Activated CD4-positive, alpha-beta T cell treated with anti-CD3 and anti-CD28 coated beads, Interleukin-2, amount 50 U/mL, for 1 hour (primary cell): ENCODE data around the gene CYP4F12.
A peak's percentile ranks its signal among the peaks of the same experiment; 100 is the strongest.
"Not testable (repeated sequence)": the region's sequence is repeated elsewhere in the genome, so short reads cannot be mapped to it uniquely, and the experiment has no call there.

Source experiments
- DNase-seq: peaks from one replicate; pipeline ENCODE4 v3.0.0-alpha.2; 2020

CYP4F12 gene

DNA sequence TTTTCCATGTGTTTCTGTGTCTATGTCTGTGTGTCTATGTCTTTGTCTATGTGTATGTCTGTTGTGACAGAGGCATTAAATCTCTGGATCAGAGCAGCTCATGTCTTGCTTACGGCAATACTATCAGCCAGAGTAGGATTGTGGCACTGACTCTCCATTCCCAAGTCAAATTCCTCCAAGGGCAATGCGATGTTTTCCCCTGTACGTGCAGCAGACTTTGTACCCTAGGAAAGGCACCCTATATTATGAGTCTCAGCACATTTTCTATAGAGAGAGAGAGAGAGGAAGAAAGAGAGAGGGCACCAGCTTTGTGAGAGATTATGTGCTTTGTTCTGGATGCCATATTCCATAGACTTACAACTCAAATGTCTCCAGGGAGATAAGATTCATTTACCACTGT, 21.1 kb upstream of the CYP4F12 start:
- no peak for DNase-seq

DNA sequence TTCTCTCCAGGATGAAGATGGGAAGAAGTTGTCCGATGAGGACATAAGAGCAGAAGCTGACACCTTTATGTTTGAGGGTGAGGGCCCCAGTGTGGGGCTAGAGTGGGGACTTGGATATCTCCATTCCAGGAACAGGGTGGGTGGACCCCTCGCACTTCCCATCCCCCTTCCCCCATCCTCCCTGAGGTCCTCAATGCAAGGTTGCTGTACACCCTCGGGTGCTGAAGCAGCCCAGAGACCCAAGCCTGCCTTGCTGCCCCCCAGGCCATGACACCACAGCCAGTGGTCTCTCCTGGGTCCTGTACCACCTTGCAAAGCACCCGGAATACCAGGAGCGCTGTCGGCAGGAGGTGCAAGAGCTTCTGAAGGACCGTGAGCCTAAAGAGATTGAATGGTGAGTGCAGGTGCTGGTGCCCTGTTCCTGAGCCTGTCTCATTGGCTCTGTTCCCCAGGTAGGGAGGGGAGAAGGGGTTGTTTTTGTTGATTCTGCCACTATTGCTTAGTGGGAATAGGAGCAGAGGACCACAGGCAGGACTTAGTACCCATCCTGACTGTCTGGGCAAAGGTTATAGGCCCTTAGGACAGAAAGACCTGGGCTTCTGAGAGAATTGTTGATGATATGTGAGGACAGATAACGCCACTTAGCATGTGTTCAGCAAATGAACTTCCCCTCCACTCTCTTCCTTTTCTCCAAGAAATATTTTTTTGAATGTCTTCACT, 20.2 kb upstream of the CYP4F12 start:
- DNase-seq: no peak

DNA sequence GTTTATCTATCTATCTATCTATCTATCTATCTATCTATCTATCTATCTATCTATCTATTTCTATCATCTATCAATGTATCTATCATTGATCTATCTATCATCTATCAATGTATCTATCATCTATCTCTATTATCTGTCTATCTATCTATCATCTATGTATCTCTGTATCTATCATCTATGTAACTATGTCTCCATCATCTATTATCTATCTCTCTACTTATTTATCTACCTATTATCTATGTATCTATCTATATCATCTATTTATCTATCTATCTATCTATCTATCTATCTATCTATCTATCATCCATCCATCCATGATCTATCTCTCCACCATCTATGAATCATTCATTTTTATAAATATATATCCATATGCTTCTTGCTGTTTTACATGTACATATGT, 16.4 kb upstream of the CYP4F12 start:
- no peak for DNase-seq

DNA sequence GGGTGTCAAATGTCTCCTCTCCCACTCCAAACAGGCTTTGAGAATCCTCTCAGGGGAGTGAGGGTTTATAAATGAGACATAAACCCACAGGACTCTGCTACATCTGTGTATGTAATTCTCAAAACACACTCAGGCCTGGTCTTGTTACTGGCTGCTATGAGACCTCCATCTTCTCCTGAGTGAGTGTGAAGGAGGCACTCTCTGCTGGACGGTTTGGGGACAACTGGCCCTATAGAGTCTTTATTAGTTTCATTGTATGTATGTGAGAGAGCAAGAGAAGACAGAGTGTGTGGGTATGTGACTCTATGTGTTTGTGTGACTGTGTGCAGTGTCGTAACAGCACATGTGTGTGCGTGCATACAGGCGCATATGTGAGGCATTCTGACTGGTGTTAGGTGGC, 9.6 kb upstream of the CYP4F12 start:
- DNase-seq: no peak

DNA sequence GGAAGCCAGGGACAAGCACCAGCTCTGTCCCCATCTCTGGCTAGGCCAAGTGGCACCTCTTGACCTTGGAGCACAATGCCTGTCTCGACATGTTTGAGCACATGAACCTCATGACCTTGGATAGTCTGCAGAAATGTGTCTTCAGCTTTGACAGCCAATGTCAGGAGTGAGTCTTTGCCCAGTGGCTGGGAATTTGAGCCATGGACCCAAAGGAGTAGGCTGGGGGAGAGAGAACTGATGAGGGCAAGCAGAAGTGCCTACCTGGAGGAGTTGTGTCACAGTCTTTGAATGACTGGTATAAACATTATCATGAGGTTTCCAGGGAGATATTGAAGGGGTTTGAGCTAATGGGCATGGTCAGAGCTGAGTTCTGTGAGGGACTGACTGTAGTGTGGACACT, 6.7 kb upstream of the CYP4F12 start:
- DNase-seq: no peak

DNA sequence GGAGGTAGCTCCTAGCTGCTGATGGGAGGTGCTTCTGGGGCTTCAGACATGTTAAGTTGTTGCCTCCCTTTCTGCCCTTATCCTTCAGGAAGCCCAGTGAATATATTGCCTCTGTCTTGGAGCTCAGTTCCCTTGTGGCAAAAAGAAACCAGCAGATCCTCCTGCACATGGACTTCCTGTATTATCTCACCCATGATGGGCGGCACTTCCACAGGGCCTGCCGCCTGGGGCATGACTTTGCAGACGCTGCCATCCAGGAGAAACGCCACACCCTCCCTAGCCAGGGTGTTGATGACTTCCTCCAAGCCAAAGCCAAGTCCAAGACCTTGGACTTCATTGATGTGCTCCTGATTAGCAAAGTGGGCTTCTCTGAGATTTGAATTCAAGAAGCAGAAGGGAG, 6.0 kb upstream of the CYP4F12 start:
- no peak for DNase-seq

DNA sequence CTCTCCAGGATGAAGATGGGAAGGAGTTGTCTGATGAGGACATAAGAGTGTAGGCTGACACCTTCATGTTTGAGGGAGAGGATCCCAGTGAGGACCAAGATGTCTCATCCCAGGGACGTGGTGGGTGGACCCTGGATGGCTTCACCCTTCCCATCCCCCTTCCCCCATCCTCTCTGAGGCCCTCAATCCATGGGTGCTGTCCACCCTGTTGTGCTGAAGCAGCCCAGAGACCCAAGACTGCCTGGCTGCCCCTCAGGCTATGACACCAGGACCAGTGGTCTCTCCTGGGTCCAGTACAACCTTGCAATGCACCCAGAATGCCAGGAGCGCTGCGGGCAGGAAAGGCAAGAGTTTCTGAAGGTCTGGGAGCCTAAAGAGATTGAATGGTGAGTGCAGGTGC, 3.4 kb upstream of the CYP4F12 start:
- no peak for DNase-seq

DNA sequence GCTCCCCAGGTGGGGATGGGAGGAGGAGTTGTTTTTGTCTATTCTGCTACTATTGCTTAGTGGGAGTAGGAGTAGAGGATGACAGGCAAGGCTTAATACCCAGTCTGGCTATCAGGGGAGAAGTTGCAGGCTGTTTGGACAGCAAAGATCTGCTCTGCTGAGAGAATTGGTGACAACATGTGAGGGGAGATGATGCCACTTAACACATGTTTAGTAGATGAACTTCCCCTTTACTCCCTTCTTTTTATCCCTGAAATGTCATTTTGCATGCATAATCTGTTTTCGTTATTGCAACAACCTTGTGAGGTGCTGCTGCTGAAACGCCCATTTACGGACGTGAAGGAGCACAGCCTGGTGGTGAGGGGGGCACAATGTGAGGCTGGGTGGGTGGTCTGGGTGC, 3.0 kb upstream of the CYP4F12 start:
- no peak for DNase-seq

DNA sequence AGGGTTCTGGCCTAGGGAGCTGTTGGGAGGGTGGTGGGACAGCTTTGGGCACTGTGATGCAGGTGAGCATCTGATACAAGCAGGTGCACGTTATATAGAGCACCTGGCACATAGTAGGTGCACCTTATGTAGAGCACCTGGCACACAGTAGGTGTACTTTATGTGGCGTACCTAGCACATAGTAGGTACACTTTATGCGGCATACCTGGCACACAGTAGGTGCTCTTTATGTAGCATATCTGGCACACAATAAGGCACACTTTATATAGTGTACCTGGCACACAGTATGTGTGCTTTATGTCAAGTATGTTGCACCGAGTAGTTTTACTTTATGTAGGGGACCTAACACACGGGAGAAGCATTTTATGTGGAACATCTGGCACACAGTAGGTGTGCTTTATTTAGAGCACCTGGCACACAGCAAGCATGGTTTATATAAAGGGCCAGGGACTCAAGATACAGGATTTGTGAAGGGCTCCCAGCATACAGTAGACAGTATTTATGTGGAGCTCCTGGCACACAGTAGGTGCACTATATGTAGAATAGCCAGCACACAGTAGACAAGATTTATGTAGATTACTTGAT, 1.6 kb upstream of the CYP4F12 start:
- no peak for DNase-seq

DNA sequence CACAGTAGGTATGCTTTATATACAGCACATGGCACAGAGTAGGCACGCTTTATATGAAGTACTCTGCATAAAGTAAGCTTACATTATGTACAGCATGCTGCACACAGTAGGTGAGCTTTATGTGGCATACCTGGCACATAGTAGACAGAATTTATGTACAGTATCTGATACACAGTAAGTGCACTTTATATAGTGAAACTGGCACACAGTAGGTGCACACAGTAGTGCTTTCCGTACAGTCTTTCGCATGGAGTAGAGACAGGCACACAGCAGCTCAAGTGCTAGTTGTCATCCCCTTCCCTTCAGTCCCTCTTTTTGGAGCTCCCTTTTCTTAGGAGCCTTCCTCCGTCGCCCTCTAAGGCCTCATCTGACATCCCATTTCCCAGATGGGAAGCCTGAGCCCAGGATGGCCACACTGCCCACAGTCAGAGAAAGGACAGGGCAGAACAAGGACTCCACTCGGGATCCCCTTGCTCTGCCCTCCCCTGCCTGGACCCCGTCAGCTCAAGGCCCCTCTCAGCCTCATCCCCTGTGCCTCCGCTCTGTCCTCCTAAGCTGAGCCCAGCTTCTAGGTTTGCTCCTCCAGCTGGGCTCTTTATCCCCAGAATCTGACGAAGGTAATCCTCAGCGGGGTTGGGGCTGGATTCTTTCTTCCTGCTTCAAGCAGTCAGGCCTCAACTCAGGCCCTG, 852 bp upstream of the CYP4F12 start:
- DNase-seq: no peak

DNA sequence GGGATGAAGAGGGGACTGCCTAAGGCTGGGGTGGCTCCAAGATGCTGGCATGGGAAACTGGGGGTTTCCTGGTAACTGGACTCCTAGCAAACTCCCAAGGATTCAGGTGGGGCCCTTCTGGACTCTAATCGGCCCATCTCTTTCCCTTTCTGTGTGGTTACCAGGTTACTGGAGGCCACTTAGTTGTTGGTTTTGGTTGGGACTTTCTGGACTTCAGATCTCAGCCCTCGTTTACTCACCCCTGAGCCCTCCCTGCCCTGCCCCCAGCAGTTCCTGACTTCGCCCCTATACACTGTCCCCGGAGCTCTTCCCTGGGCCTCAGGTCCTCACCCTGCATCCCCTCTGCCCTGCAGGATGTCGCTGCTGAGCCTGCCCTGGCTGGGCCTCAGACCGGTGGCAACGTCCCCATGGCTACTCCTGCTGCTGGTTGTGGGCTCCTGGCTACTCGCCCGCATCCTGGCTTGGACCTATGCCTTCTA, 328 bp downstream of the CYP4F12 start:
- no peak for DNase-seq

DNA sequence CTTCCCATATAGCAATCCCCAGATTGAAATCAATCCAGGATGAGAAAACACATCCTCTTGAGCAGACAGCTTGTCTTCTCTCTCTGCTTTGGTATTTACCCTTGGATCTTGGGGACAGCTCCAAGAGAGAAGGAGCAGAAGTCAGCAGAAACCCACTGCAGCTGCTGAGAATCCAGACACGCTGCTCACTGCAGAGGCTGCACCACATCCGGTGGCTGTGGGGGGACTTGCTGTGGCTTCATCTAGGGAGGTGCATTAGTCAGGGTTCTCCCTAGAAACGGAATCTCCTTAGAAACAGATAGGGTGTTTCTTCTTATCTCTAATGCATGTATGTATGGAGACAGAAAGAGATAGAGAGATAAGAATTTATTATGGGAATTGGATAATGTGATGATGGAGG, 2.7 kb downstream of the CYP4F12 start:
- DNase-seq: no peak

DNA sequence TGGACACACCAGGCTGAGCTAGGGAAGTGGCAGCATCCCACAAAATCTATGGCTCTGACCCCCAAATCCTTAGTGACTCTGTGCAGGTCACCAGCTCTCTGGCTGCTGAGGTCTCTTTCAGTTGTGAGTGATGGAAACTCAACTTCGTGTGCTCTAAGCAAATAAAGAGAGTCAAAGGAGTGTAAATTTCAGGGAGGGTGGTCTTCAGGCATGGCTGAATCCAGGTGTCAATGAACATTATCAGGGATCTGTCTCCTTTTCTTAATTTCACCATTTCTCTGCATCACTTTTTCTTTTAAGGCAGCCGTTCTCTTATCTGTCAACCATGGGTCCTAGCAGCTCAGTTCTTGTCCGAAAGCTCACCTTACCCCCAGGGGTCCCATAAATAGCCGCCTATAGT, 6.2 kb downstream of the CYP4F12 start:
- DNase-seq: no peak

DNA sequence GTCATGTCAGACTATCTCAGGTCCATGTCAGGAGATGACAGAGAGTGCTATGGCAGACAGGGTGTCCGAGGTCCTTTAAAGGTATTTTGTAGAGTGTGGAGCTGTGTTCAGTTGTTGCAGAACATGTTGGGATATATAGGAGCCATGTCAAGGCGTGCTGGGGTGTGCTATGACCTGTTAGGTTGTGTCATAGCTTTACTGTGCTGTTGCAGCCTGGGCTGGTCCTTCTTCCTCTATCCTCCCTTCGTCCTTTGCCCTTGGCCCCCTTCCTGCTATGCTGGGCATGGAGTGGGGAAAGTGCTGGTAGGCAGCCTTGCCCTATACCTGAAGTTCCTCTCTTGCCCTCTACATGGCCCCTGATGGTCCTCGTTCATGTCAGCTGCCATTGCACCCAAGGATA, 7.0 kb downstream of the CYP4F12 start:
- DNase-seq: not testable (repeated sequence)

DNA sequence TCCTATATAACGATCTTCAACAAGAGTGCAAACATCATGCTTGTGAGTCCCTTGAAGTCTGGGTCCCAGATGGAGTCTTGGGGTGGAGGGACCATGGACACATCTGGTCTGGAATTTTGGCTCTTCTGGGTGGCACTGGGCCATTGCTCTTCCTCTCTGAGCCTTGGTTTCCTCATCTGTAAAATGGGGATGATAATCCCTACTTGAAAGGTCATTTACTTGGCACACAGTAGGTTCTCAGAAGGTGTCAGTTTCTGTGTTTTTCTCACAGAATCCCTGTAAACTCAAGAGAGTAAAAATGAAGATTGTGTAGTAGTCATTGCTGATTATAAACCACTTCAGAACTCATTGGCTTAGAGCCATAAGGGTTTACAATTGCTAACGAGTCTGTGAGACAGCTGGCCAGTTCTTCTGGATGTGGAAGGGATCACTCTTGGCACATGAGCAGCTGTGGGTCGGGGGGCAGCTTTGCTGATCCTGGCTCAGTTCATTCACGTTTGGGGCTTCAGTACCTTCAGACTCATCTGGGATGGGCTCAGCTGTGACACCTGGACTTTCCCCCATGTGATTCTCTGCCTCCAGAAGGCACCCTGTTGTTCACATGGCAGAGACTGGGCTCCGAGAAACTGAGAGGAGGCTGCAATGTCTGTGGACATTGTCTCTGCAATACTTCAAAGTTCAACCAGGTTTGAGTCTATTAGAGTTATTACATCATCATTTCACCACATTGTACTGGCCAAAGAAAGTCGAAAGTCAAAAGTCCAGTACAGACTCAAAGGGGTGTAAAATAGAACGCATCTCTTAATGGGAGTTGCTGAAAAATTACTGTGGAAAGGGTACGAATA, 7.8 kb downstream of the CYP4F12 start:
- DNase-seq: no peak

DNA sequence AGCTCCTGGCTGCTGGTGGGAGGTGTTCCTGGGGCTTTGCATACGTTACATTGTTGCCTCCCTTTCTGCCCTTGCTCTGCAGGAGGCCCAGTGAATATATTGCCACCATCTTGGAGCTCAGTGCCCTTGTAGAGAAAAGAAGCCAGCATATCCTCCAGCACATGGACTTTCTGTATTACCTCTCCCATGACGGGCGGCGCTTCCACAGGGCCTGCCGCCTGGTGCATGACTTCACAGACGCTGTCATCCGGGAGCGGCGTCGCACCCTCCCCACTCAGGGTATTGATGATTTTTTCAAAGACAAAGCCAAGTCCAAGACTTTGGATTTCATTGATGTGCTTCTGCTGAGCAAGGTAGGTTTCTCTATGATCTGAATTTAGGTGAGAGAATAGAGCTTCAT, 10.5 kb downstream of the CYP4F12 start:
- DNase-seq: no peak

DNA sequence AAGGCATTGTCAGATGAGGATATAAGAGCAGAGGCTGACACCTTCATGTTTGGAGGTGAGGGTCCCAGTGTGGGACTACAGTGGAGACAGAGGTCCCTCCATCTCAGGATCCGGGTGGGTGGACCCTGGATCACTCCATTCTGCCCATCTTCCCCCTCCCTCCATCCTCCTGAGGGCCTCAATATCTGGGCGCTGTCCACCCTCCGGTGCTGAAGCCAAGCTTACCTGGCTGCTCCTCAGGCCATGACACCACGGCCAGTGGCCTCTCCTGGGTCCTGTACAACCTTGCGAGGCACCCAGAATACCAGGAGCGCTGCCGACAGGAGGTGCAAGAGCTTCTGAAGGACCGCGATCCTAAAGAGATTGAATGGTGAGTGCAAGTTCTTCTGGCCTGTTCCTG, 11.9 kb downstream of the CYP4F12 start:
- no peak for DNase-seq

DNA sequence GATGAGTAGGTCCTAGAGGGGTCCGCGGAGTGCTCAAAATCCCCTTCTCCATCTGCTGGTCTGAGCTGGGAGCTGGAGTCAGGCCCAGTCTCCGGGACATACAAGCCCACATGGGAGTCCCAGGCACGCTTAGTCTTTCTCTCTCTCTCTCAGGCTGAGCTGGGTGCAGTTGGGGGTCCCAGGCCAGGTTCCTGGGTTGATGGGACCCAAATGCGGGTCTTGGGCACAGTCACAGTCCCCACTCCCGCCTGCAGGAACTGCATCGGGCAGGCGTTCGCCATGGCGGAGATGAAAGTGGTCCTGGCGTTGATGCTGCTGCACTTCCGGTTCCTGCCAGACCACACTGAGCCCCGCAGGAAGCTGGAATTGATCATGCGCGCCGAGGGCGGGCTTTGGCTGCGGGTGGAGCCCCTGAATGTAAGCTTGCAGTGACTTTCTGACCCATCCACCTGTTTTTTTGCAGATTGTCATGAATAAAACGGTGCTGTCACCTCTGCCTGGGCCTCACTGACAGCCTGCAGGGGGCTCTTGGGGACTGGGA, 23.8 kb downstream of the CYP4F12 start:
- no peak for DNase-seq

DNA sequence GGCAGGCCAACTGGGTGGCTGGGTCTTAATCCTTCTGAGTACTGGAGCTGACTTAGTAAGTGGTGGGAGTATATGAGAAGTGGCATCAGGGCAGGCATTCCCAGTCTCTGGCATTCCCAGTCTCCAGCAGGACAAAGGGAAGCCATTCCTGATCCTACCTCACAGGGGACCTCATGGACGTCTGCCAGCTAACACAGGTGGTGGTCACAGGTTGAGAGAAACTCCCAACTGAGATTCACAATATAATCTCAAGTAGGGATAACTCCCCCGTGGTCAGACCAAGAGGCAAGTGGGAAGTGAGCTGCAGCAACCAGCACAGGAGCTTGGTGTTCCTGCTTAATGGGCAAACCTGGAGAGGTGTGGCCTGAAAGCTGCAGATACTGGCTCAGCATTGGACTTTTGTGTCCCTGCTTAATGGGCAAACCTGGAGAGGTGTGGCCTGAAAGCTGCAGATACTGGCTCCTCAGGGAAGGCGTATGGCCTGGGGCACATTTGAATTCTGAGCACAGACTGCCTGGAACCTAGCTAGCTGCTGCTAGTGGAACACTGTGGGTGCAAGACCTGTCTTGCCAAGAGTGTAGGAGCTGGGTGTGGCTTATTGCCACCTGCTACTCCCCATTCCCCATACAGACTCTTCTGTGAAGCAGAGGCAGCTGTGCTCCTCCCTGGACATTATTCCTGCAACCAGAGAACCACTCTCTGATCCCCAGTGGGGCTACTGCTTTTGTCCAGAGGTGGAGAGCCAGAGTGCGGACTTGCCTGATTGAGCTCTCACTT, 29.1 kb downstream of the CYP4F12 start:
- DNase-seq: no peak

DNA sequence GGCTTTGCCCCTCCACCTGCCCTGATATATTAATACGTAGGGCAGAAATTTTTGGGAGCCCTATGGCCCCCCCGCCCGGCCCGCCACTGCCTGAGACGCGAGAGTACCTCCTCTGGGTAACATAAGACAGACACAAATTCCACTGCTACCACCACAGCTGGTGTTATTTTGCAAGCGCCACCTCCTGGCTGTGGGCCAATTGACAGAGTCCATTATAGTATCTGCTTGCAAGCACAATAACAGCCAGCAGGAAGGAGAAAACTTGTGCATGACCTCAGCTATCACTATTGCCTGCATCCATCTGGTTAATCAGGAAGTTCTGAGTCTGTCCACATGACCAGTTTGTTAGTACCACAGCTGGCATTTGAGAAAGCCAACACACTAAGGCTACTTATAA, 29.6 kb downstream of the CYP4F12 start:
- DNase-seq: peak; percentile 18

DNA sequence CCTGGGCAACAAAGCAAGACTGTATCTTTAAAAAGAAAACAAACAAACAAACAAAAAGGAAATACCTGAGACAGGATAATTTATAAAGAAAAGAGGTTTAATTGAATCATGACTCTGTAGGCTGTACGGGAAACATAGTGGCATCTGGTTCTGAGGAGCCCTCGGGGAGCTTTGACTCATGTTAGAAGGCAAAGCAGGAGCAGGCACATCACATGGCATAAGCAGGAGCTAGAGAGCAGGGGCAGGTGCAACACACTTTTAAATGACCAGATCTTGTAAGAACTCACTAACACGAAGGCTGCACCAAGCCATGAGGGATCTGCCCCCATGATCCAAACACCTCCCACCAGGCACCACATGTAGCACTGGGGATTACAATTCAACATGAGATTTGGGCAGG, 41.8 kb downstream of the CYP4F12 start:
- DNase-seq: no peak

DNA sequence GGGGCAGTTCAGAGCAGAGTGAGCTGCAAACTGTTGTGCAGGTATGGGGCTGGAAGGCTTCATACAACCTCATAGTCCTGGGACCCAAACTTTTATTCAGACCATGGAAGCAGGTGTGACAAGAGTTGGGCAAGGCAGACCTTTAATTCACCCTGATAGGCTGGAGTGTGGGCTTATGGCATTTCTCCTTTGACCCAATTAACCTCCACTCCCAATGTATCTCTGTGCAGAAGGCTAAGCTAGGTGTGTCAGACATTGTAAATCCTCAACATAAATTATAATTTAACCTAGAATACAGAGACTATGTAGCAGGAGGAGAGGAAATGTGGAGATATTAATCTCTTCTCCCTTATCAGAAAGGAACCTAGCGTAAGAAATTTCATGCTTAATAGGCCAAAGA, 42.8 kb downstream of the CYP4F12 start:
- DNase-seq: no peak
